HCT116 (cell line): ENCODE data around the gene RAB19.

ENCODE experiments used
- CTCF ChIP-seq, 3 experiments: fragments of 200-600 bp in 1 of 3; sonication (generic) in 1 of 3; IDR thresholded peaks in 2 of 3; conservative IDR thresholded peaks in 1 of 3; 2 replicates each; pipeline ENCODE4 v1.5.1; 2012 to 2017; ENCODE audit warnings: low read depth in 2 of 3, low read length in 2 of 3, antibody characterized with exemption in 1 of 3, borderline replicate concordance in 1 of 3, control low read depth in 1 of 3, mild to moderate bottlenecking in 1 of 3, mixed read lengths in 1 of 3, mixed run types in 1 of 3, moderate library complexity in 1 of 3; ENCODE audit not compliant: insufficient read depth in 1 of 3
- EGR1 ChIP-seq: IDR thresholded peaks from 2 replicates; pipeline ENCODE4 v1.6.1; 2012; ENCODE audit warnings: low read depth
- EZH2 ChIP-seq: fragments of 200-600 bp; sonication (generic); IDR thresholded peaks from 2 replicates; pipeline ENCODE4 v1.6.1; 2017; ENCODE audit warnings: antibody characterized with exemption, mixed run types
- FOSL1 ChIP-seq: IDR thresholded peaks from 2 replicates; pipeline ENCODE4 v1.6.1; 2012; ENCODE audit warnings: low read depth
- MAX ChIP-seq: IDR thresholded peaks from 2 replicates; pipeline ENCODE4 v1.6.1; 2012
- POLR2A ChIP-seq: IDR thresholded peaks from 2 replicates; pipeline ENCODE4 v1.7.0; 2011; ENCODE audit warnings: borderline replicate concordance; ENCODE audit not compliant: insufficient read depth, insufficient read length; ENCODE audit errors: extremely low read depth
- POLR2AphosphoS5 ChIP-seq: IDR thresholded peaks from 2 replicates; pipeline ENCODE4 v1.6.1; 2011; ENCODE audit warnings: mild to moderate bottlenecking, low read depth, low read length, moderate library complexity
- REST ChIP-seq: IDR thresholded peaks from 2 replicates; pipeline ENCODE4 v1.6.1; 2012; ENCODE audit warnings: low read depth
- SIN3A ChIP-seq: IDR thresholded peaks from 2 replicates; pipeline ENCODE4 v1.6.1; 2012; ENCODE audit warnings: low read depth
- SP1 ChIP-seq: IDR thresholded peaks from 2 replicates; pipeline ENCODE4 v1.6.1; 2012; ENCODE audit warnings: low read depth
- ZBTB33 ChIP-seq: IDR thresholded peaks from 2 replicates; pipeline ENCODE4 v1.6.1; 2011; ENCODE audit warnings: mild to moderate bottlenecking, low read length, moderate library complexity; ENCODE audit not compliant: insufficient replicate concordance; ENCODE audit errors: extremely low read depth

GRCh38 chr7:140475747-140476333 lies 72.0 kb downstream of the RAB19 start:
- no peak for TF ChIP-seq ZBTB33
- no peak for TF ChIP-seq POLR2AphosphoS5
- peak; percentile 38 to 77 (median 68); a peak in 5 of 6 replicates for TF ChIP-seq CTCF (IDR thresholded peaks at IDR 0.05 in 2 of 3, conservative IDR thresholded peaks at IDR 0.05 in 1 of 3; ENCODE audit: borderline replicate concordance in 1 of 3, insufficient read depth in 1 of 3, low read depth in 2 of 3, low read length in 2 of 3)
- TF ChIP-seq SIN3A = 0 out of 2 replicates have a peak, but pooled peaks have one; percentile 20
- TF ChIP-seq POLR2A = no peak
- TF ChIP-seq SP1 = no peak
- no peak for TF ChIP-seq MAX
- no peak for TF ChIP-seq EZH2
- no peak for TF ChIP-seq FOSL1
- no peak for TF ChIP-seq EGR1
- no peak for TF ChIP-seq REST
